ENCODE results near the gene CDADC1.

DNA sequence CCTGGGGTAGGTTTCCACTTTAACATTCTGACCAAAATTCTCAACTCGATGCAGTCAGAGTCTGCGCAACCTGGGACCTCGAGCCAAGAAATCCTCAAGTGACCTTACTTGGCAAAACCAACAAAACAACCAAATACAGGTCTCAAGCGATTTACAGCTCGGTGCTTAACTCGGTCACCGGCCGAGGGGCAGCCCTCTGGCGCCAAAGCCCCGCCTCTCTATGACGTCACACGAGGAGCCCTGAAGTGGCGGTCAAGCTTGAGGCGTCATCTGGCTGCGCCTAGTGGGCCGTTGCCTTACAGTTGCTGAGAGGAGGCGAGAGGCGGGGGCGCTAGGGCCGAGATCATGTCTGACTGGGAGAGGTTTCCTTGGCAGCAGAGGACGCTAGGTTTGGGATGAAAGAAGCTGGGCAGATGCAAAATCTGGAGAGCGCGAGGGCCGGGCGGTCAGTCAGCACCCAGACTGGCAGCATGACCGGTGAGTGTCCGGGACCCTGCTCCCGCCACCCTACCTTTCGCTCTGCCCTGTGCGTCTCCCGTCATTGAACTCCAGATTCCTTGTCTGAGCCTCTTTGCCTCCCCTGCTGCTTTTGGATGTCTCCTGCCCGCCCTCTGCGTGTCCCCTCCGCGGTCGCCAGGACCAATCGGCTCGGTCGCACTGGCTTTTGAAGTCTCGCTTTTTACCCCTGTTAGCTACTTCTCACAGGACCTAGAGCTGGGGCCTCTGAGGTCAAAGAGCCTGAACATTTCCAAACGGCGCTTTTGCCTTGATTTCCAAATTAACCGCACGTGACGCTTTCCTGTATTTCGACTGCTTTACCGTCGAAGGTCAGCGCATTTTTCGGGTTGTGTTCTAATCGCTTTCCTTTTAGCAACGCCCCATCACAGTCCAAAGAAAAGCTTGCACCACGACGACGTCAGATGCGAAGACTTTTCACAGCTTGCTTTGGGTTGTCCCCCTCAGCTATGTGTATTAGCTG, at the start of gene CDADC1:
- TF ChIP-seq ZFX (IDR thresholded peaks at IDR 0.05; ENCODE audit: borderline replicate concordance) = no peak
- no peak for TF ChIP-seq CTCF (IDR thresholded peaks at IDR 0.05)
